GM18951 (cell line): Measurements from ENCODE around the gene ZFAND3.
"Not testable (repeated sequence)": the region's sequence is repeated elsewhere in the genome, so short reads cannot be mapped to it uniquely, and the experiment has no call there.

Experiments
- POLR2A ChIP-seq: IDR thresholded peaks from 4 replicates; pipeline ENCODE4 v1.6.1; 2011; ENCODE audit warnings: mild to moderate bottlenecking; ENCODE audit not compliant: insufficient read length, insufficient read depth; ENCODE audit errors: extremely low read depth
- in situ Hi-C: fragments of 300-500 bp; cut with MboI; formaldehyde crosslinking; loops from one replicate; pipeline ENCODE4 v1.12.0; 2022; ENCODE audit warnings: low sequenced_read_pairs, mixed read lengths, inconsistent platforms; ENCODE audit not compliant: unreplicated experiment

The ZFAND3 gene

DNA sequence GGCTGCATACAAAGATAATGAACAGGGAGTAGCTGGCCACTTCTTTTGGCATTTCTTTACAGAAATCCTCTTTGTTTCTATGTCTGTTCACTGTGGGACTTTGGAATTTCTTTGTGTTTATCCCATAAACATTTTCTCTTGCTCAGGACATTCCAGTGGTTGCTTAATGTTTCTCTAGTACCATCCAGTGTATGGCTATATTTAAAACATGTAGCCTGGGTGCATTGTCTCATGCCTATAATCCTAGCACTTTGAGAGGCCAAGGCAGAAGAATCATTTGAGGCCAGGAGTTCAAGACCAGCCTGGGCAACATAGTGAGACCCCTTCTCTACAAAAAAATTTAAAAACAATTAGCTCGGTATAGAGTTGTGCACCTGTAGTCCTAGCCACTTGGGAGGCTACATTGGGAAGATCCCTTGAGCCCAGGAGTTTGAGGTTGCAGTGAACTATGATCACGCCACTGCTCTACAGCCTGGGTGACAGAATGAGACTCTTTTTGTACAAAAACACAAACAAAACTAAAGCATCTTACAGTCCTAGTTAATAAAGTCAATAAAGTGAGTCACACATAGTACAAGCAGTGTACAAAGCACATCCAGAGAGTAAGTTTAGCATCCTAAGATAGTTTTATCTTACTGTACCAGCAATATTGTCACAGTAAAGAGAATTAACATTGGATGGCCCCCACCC, 63.3 kb downstream of the ZFAND3 start:
- TF ChIP-seq POLR2A: no peak
- in situ Hi-C loops: no loop called here

- in situ Hi-C loops: no loop called here
Observed at GRCh38 chr6:37884548-37884947, 65.0 kb downstream of the ZFAND3 start.

GRCh38 chr6:37889051-37889450, 69.5 kb downstream of the ZFAND3 start:
- in situ Hi-C loops: no loop called here
- no peak for TF ChIP-seq POLR2A

More at GRCh38 chr6:37884548-37884947, 65.0 kb downstream of the ZFAND3 start:
- TF ChIP-seq POLR2A: no peak

GRCh38 chr6:37889486-37889885, 70.0 kb downstream of the ZFAND3 start:
- in situ Hi-C loops: no loop called here
- TF ChIP-seq POLR2A: no peak

GRCh38 chr6:37891072-37891471, 71.5 kb downstream of the ZFAND3 start:
- no peak for TF ChIP-seq POLR2A
- in situ Hi-C loops: no loop called here

- in situ Hi-C loops: no loop called here
- TF ChIP-seq POLR2A: no peak
Observed at GRCh38 chr6:37893257-37893656, 73.7 kb downstream of the ZFAND3 start.

- in situ Hi-C loops: not testable (repeated sequence)
Observed at GRCh38 chr6:37893734-37894133, 74.2 kb downstream of the ZFAND3 start.

DNA sequence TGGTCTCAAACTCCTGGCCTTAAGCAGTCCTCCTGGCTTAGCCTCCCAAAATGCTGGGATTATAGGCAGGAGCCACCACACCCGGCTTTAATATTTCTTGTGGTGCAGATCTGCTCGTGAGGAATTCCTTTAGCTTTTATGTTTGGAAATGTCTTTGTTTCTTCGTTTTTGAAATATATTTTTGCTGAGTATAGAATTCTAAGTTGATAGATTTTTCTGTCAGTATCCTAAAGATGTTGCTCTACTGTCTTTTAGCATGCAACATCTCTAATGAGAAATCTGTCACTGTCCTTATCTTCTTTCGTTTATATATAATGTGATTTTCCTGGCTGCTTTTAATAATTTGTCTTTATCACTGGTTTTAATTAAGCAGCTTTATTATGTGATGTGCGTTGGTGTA, 75.1 kb downstream of the ZFAND3 start:
- TF ChIP-seq POLR2A: no peak
- in situ Hi-C loops: no loop called here

- TF ChIP-seq POLR2A: no peak
- in situ Hi-C loops: no loop called here
Observed at GRCh38 chr6:37897321-37897720, 77.8 kb downstream of the ZFAND3 start.

GRCh38 chr6:37897818-37898515, 78.4 kb downstream of the ZFAND3 start:
- in situ Hi-C loops: no loop called here
- TF ChIP-seq POLR2A: no peak

GRCh38 chr6:37903351-37904340, 84.1 kb downstream of the ZFAND3 start:
- in situ Hi-C loops: no loop called here
- TF ChIP-seq POLR2A: no peak

- in situ Hi-C loops: no loop called here
- no peak for TF ChIP-seq POLR2A
Observed at GRCh38 chr6:37904590-37904989, 85.1 kb downstream of the ZFAND3 start.

GRCh38 chr6:37906121-37906520, 86.6 kb downstream of the ZFAND3 start:
- TF ChIP-seq POLR2A: no peak
- in situ Hi-C loops: no loop called here
